Tibial artery (tissue), 4 donors: ENCODE results near the gene RAPGEF3.

Experiments
- DNase-seq, 2 donors: peaks; one replicate each; pipeline ENCODE4 v3.0.0-alpha.2; 2019
- H3K27ac ChIP-seq, 2 donors: fragments of 200-600 bp; sonication (generic) in 1 of 2; 1 replicate in 1 of 2; 2 replicates in 1 of 2; pipeline ENCODE4 v1.5.1; 2018 to 2019; ENCODE audit warnings: mild to moderate bottlenecking in 1 of 2
- H3K27me3 ChIP-seq, 2 donors: fragments of 200-600 bp; sonication (generic) in 1 of 2; one replicate each; pipeline versions ENCODE4 v1.5.1 to v1.6.0; 2016 to 2019
- H3K36me3 ChIP-seq, 3 donors: fragments of 200-600 bp; sonication (generic) in 2 of 3; one replicate each; pipeline ENCODE4 v1.5.1; 2016 to 2019; ENCODE audit warnings: mild to moderate bottlenecking in 2 of 3
- H3K4me1 ChIP-seq, 4 donors: fragments of 200-600 bp; sonication (generic) in 2 of 4; 1 replicate in 3 of 4; 2 replicates in 1 of 4; pipeline ENCODE4 v1.5.1; 2016 to 2019
- H3K4me3 ChIP-seq, 2 donors: fragments of 200-600 bp; sonication (generic) in 1 of 2; 1 replicate in 1 of 2; 2 replicates in 1 of 2; pipeline ENCODE4 v1.5.1; 2018 to 2019; ENCODE audit warnings: mild to moderate bottlenecking in 2 of 2
- H3K9me3 ChIP-seq, 3 donors: fragments of 200-600 bp; sonication (generic) in 1 of 3; one replicate each; pipeline ENCODE4 v1.5.1; 2016 to 2019
- intact Hi-C: fragments of 100-400 bp; cut with DNase I; formaldehyde crosslinking; loops from one replicate; pipeline ENCODE4 v1.15.0; 2023; ENCODE audit warnings: low total_unique reads
- TF ChIP-seq, protein P1 (sequence below), 2 experiments: fragments of 200-600 bp in 1 of 2; fragments of 450-650 bp in 1 of 2; IDR thresholded peaks; one replicate each; pipeline ENCODE4 v1.5.1; 2017 to 2019; ENCODE audit warnings: antibody characterized with exemption in 2 of 2, mild to moderate bottlenecking in 1 of 2, moderate library complexity in 1 of 2

RAPGEF3 gene

DNA sequence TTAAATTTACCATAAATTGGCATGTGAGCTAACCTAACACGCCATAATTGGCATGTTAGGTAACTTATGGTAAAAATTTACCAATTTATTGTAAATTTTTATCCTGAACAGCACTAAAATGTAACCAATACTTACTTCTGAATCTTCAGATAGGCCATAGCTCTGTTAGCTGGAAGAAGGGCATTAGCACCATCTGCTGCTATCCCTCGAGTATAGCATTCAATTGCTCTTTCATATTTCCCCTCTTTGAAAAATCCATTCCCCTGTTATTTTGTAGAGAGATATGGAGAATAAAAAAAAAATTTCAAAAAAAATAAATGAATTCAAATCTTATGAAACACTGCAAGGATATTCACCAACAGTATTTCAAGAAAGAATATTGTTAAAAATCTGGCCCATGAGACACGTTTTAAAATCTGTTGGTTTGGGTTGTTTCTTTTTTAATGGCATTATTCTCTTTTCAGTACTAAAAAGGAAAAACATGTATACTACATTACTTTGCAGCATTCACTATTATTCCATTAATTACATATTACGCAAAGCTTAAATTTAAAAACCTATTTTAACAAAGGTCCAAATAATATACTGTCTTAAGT, 71.9 kb downstream of the RAPGEF3 start:
- Histone ChIP-seq H3K4me3 (no peak overlapping the region), H3K27ac (no peak overlapping the region), H3K36me3 (peaks cover 2 to 17% (median 3%) of the 10 kb centered on the region in 3 donors), H3K9me3 (no peaks in the 10 kb centered on the region), H3K27me3 (no peaks in the 10 kb centered on the region), H3K4me1 (no peaks in the 10 kb centered on the region)
- TF ChIP-seq, protein P1, sequence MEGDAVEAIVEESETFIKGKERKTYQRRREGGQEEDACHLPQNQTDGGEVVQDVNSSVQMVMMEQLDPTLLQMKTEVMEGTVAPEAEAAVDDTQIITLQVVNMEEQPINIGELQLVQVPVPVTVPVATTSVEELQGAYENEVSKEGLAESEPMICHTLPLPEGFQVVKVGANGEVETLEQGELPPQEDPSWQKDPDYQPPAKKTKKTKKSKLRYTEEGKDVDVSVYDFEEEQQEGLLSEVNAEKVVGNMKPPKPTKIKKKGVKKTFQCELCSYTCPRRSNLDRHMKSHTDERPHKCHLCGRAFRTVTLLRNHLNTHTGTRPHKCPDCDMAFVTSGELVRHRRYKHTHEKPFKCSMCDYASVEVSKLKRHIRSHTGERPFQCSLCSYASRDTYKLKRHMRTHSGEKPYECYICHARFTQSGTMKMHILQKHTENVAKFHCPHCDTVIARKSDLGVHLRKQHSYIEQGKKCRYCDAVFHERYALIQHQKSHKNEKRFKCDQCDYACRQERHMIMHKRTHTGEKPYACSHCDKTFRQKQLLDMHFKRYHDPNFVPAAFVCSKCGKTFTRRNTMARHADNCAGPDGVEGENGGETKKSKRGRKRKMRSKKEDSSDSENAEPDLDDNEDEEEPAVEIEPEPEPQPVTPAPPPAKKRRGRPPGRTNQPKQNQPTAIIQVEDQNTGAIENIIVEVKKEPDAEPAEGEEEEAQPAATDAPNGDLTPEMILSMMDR (IDR thresholded peaks at IDR 0.05), result peak; percentile 52 to 56
- no peak for DNase-seq
- intact Hi-C loops, result no loop called here
